ENCODE results near the gene CYTH3.

The CYTH3 gene

GRCh38 chr7:6272481-6273323, at the start of gene CYTH3:
Gene CYTH3 (minus strand): TSS chr7:6272624. CDS start chr7:6272507, 117 bp downstream.
- TF ChIP-seq USF1 (IDR thresholded peaks at IDR 0.05), result peak; percentile 93
- TF ChIP-seq MAX (IDR thresholded peaks at IDR 0.05), result peak; percentile 76
- TF ChIP-seq TAF1 (IDR thresholded peaks at IDR 0.05; ENCODE audit: low read depth), result peak; percentile 47
- TF ChIP-seq YY1 (IDR thresholded peaks at IDR 0.05; ENCODE audit: low read depth), result no peak

- TF ChIP-seq YY1 (IDR thresholded peaks at IDR 0.05; ENCODE audit: low read depth), result no peak
- no peak for TF ChIP-seq FOXM1 (IDR thresholded peaks at IDR 0.05; ENCODE audit: borderline replicate concordance, low read depth)
- no peak for TF ChIP-seq USF1 (IDR thresholded peaks at IDR 0.05)
- TF ChIP-seq TAF1 (IDR thresholded peaks at IDR 0.05; ENCODE audit: low read depth), result no peak
- TF ChIP-seq TCF12 (IDR thresholded peaks at IDR 0.05; ENCODE audit: low read depth), result no peak
- TF ChIP-seq RAD21 (IDR thresholded peaks at IDR 0.05; ENCODE audit: low read depth), result no peak
- no peak for TF ChIP-seq CREB1 (IDR thresholded peaks at IDR 0.05; ENCODE audit: low read depth)
- TF ChIP-seq ZBTB7A (IDR thresholded peaks at IDR 0.05; ENCODE audit: low read depth), result no peak
- no peak for TF ChIP-seq MAX (IDR thresholded peaks at IDR 0.05)
- no peak for TF ChIP-seq REST (IDR thresholded peaks at IDR 0.05; ENCODE audit: low read depth)
- no peak for TF ChIP-seq NFIC (IDR thresholded peaks at IDR 0.05)
- TF ChIP-seq TEAD4 (IDR thresholded peaks at IDR 0.05), result no peak
- no peak for TF ChIP-seq EP300 (IDR thresholded peaks at IDR 0.05; ENCODE audit: borderline replicate concordance)
- no peak for TF ChIP-seq CEBPB (IDR thresholded peaks at IDR 0.05)
- TF ChIP-seq EGR1 (IDR thresholded peaks at IDR 0.05), result no peak
Observed at GRCh38 chr7:6320791-6321190, 48.4 kb upstream of the CYTH3 start.

- TF ChIP-seq CREB1 (IDR thresholded peaks at IDR 0.05; ENCODE audit: low read depth) (no peak), CEBPB (IDR thresholded peaks at IDR 0.05) (no peak), EGR1 (IDR thresholded peaks at IDR 0.05) (no peak), YY1 (IDR thresholded peaks at IDR 0.05; ENCODE audit: low read depth) (no peak), REST (IDR thresholded peaks at IDR 0.05; ENCODE audit: low read depth) (no peak), ZBTB7A (IDR thresholded peaks at IDR 0.05; ENCODE audit: low read depth) (no peak), NFIC (IDR thresholded peaks at IDR 0.05) (no peak)
Observed at GRCh38 chr7:6317797-6318438, 45.5 kb upstream of the CYTH3 start.

- TF ChIP-seq FOXM1 (IDR thresholded peaks at IDR 0.05; ENCODE audit: borderline replicate concordance, low read depth) (no peak), CREB1 (IDR thresholded peaks at IDR 0.05; ENCODE audit: low read depth) (no peak), TEAD4 (IDR thresholded peaks at IDR 0.05) (no peak), EP300 (IDR thresholded peaks at IDR 0.05; ENCODE audit: borderline replicate concordance) (no peak), EGR1 (IDR thresholded peaks at IDR 0.05) (no peak), REST (IDR thresholded peaks at IDR 0.05; ENCODE audit: low read depth) (no peak), MAX (IDR thresholded peaks at IDR 0.05) (no peak), ZBTB7A (IDR thresholded peaks at IDR 0.05; ENCODE audit: low read depth) (no peak), CEBPB (IDR thresholded peaks at IDR 0.05) (no peak), TAF1 (IDR thresholded peaks at IDR 0.05; ENCODE audit: low read depth) (no peak), USF1 (IDR thresholded peaks at IDR 0.05) (no peak), YY1 (IDR thresholded peaks at IDR 0.05; ENCODE audit: low read depth) (no peak), RAD21 (IDR thresholded peaks at IDR 0.05; ENCODE audit: low read depth) (no peak), NFIC (IDR thresholded peaks at IDR 0.05) (no peak), TCF12 (IDR thresholded peaks at IDR 0.05; ENCODE audit: low read depth) (no peak)
Observed at GRCh38 chr7:6316226-6316625, 43.8 kb upstream of the CYTH3 start.

Data from Ishikawa (cell line).